ENCODE measurements around the gene TOR1B.

The TOR1B gene

GRCh38 chr9:129815278-129815677, 12.3 kb downstream of the TOR1B start:
- DNase-seq, result no peak

GRCh38 chr9:129816501-129817435, 13.8 kb downstream of the TOR1B start:
- no peak for DNase-seq

GRCh38 chr9:129822898-129823541, 20.0 kb downstream of the TOR1B start:
- no peak for DNase-seq

GRCh38 chr9:129823542-129823934, 20.6 kb downstream of the TOR1B start:
- DNase-seq, result no peak

GRCh38 chr9:129823935-129824601, 21.1 kb downstream of the TOR1B start, which contains the start of gene TOR1A:
TOR1A (minus strand) TSS chr9:129824136; CDS start chr9:129824085, 51 bp downstream.
- DNase-seq, result peak; percentile 60 to 91

GRCh38 chr9:129826344-129826743, 23.4 kb downstream of the TOR1B start:
- no peak for DNase-seq

- no peak for DNase-seq
Measured at GRCh38 chr9:129826759-129827158, 23.8 kb downstream of the TOR1B start.

- DNase-seq, result no peak
Measured at GRCh38 chr9:129828051-129828450, 25.1 kb downstream of the TOR1B start.

- DNase-seq, result no peak
Measured at GRCh38 chr9:129828969-129829368, 26.0 kb downstream of the TOR1B start.

GRCh38 chr9:129832982-129833381, 30.0 kb downstream of the TOR1B start:
- no peak for DNase-seq

GRCh38 chr9:129834489-129835127, 31.6 kb downstream of the TOR1B start:
- DNase-seq, result no peak

- peak; percentile 87 to 94 for DNase-seq
Measured at GRCh38 chr9:129835128-129835859, 32.3 kb downstream of the TOR1B start, which contains the start of the genes C9orf78 and USP20. C9orf78 (minus strand) TSS chr9:129835275; CDS start chr9:129835221, 54 bp downstream. USP20 (plus strand) TSS chr9:129835458; CDS start chr9:129852556, 17,098 bp downstream.

GRCh38 chr9:129835860-129836223, 32.9 kb downstream of the TOR1B start:
- DNase-seq, result no peak

GRCh38 chr9:129836311-129837007, 33.5 kb downstream of the TOR1B start:
- no peak for DNase-seq

GRCh38 chr9:129838707-129839259, 35.8 kb downstream of the TOR1B start:
- no peak for DNase-seq

- DNase-seq, result no peak
Measured at GRCh38 chr9:129839324-129840023, 36.5 kb downstream of the TOR1B start.

- no peak for DNase-seq
Measured at GRCh38 chr9:129840034-129840433, 37.0 kb downstream of the TOR1B start.

- DNase-seq, result no peak
Measured at GRCh38 chr9:129841071-129841470, 38.1 kb downstream of the TOR1B start.

GRCh38 chr9:129845373-129845772, 42.4 kb downstream of the TOR1B start:
- DNase-seq, result no peak

GRCh38 chr9:129848712-129849441, 45.9 kb downstream of the TOR1B start:
- DNase-seq, result no peak
